Esophagus muscularis mucosa (tissue), 4 donors: ENCODE data around the gene MYO1B.

Source experiments
- EP300 ChIP-seq: sonication (generic); formaldehyde crosslinking; IDR thresholded peaks from one replicate; pipeline ENCODE4 v1.6.1; 2017; ENCODE audit warnings: antibody characterized with exemption
- POLR2A ChIP-seq: fragments of 450-650 bp; IDR thresholded peaks from one replicate; pipeline ENCODE4 v1.6.1; 2017; ENCODE audit warnings: antibody characterized with exemption, moderate library complexity, mild to moderate bottlenecking, low read depth
- TF ChIP-seq, protein P1 (sequence below), 3 experiments: fragments of 200-600 bp in 2 of 3; fragments of 450-650 bp in 1 of 3; sonication (generic) in 2 of 3; IDR thresholded peaks; one replicate each; pipeline ENCODE4 v1.5.1; 2017 to 2019; ENCODE audit warnings: antibody characterized with exemption in 3 of 3, mild to moderate bottlenecking in 2 of 3, moderate library complexity in 1 of 3

DNA sequence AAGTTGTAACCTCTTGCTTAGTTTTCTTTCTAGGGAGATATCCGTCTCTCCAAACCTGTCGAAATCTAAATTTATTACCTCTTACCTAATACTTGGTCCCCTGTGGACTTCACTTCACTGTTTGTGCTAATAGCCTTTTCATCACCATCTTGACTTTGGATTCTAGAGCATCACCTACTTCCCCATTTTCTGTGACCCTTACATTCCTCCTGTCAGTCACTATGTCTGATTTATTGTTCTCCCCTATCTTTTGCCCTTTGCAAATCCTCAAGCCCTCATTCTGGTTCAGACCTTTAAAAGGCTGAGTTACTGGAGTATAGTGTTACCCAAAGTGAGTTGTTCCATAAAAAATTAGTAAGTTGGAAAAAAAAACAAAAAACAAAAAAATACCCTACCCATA is 7.5 kb downstream of the MYO1B start:
- no peak for TF ChIP-seq POLR2A
- TF ChIP-seq, protein P1, sequence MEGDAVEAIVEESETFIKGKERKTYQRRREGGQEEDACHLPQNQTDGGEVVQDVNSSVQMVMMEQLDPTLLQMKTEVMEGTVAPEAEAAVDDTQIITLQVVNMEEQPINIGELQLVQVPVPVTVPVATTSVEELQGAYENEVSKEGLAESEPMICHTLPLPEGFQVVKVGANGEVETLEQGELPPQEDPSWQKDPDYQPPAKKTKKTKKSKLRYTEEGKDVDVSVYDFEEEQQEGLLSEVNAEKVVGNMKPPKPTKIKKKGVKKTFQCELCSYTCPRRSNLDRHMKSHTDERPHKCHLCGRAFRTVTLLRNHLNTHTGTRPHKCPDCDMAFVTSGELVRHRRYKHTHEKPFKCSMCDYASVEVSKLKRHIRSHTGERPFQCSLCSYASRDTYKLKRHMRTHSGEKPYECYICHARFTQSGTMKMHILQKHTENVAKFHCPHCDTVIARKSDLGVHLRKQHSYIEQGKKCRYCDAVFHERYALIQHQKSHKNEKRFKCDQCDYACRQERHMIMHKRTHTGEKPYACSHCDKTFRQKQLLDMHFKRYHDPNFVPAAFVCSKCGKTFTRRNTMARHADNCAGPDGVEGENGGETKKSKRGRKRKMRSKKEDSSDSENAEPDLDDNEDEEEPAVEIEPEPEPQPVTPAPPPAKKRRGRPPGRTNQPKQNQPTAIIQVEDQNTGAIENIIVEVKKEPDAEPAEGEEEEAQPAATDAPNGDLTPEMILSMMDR (IDR thresholded peaks at IDR 0.05): no peak
- no peak for TF ChIP-seq EP300
